Retinal pigment epithelial cell (primary cell): Measurements from ENCODE around the gene MCM9.

Experiments used
- DNase-seq: peaks from one replicate; pipeline ENCODE4 v3.0.0-alpha.2; 2010; ENCODE audit warnings: low read depth
- H3K4me3 ChIP-seq: 2 replicates; pipeline ENCODE4 v1.5.1; 2011; ENCODE audit warnings: mild to moderate bottlenecking, low read length, control low read depth, moderate library complexity
- TF ChIP-seq, protein P1 (sequence below): conservative IDR thresholded peaks from 2 replicates; pipeline ENCODE4 v1.5.1; 2011; ENCODE audit warnings: low read depth, low read length, control low read depth, inconsistent platforms

Gene MCM9

DNA sequence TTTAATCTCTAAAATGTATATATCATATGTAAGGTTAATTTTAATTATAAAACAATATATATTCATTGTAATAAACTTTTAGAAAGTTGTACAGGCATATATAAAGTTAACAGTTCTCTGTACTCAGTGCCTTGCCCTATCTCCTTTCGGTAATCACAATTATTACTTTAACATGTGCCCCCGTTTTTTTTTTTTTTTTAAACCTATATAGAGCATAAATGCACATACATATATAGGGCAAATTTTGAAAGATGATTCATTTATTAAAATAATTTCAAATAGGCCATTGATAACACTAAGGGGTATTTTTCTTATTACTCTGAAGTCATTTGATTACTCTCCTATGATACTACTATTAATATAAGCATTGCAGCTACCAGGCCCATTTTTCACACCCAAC is 39.1 kb downstream of the MCM9 start:
- peak overlapping the region; percentile 68 for H3K4me3 ChIP-seq
- DNase-seq = no peak
- TF ChIP-seq, protein P1, sequence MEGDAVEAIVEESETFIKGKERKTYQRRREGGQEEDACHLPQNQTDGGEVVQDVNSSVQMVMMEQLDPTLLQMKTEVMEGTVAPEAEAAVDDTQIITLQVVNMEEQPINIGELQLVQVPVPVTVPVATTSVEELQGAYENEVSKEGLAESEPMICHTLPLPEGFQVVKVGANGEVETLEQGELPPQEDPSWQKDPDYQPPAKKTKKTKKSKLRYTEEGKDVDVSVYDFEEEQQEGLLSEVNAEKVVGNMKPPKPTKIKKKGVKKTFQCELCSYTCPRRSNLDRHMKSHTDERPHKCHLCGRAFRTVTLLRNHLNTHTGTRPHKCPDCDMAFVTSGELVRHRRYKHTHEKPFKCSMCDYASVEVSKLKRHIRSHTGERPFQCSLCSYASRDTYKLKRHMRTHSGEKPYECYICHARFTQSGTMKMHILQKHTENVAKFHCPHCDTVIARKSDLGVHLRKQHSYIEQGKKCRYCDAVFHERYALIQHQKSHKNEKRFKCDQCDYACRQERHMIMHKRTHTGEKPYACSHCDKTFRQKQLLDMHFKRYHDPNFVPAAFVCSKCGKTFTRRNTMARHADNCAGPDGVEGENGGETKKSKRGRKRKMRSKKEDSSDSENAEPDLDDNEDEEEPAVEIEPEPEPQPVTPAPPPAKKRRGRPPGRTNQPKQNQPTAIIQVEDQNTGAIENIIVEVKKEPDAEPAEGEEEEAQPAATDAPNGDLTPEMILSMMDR = no peak

DNA sequence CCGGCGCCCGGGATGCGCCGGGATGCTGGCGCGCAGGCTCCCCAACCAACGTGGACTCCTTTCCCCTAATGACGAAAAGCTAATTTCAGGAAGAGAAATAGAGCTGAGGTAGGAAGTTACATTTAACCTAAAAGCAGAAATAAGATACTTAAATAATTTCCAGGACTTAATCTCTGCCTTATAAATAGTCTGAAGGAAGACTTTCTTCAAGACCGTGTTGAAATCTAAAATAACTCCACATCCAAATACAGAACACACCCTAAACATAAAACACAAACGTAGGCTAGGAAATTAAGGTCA is 39.7 kb downstream of the MCM9 start:
- TF ChIP-seq, protein P1 = no peak
- H3K4me3 ChIP-seq = peak overlapping the region; percentile 68
- no peak for DNase-seq

DNA sequence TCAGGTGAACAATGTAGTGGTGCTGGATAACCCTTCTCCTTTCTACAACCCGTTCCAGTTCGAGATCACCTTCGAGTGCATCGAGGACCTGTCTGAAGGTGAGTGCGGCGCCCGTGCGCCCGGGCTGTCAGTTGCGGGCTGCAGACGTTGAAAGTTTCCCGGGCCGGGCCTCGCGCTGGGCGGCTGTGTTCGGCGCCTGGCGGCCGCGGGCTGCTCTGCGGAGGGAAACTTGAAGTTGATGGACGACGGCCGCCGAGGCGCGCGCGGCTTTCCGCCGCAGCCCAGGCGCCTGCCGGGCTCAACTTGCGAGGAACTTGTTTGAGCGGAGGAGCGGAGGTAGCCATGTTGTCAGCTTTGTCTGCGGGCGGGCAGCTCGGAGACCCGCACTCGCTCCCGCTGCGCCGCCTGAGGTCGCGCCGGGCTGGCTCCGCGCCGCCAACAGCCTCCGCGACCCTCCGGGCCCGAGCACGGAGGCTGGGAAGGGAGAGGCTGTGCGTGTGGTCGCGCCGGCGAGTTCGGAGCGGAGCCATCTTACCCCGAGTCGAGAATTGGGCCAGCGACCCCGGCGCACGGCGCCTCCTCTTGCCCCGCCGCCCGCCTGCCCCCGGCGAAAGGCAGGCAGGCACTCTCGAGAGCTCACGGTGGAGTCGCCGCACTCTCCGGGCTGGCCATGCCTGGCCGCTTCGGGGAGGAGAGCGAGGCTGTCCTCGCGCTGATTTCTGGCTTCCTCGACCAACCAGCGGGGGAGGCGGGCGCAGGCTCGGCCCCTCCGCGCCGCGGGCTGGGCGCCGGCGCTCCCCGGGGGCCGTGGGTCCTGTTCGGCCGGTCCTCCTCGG is 40.3 kb downstream of the MCM9 start:
- TF ChIP-seq, protein P1 = no peak
- peak overlapping the region; percentile 68 for H3K4me3 ChIP-seq
- DNase-seq = no peak

DNA sequence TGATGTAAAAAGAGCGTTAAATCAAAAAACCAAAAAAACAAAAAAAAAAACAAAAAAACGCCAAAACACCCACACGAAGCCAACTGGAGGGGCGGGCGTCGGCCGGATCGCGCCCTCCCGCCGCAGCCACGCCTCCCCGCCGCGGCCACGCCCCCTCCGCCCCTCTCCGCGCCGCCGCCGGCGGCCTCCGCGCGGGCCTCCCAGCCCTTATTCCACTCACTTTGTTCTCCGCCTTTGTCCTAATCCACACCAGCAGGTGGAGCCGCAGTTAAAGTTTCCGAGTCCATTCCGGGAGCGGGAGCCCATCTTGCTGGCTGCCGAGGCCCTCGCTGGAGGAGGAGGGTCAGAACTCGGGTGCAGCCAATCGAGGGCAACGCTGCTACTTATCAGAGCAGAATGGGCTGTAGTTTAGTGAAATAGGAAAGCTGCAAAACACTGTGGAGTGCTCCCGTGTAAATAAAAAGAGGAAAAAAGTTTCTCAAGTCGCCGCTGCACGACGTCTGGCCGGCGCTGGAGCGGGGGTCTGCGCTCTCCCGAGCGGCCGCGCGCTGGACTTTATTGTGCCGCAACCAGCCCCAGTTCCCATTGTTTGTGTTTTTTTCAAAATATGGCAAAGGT is 41.0 kb downstream of the MCM9 start, which contains the start of gene ASF1A:
Gene ASF1A (plus strand): TSS at position 346 of the 618 bp plus-strand sequence. CDS start 262 bp downstream, at position 608.
- H3K4me3 ChIP-seq = peak within 1 kb of the TSS; percentile 82
- peak; percentile 95 for DNase-seq
- TF ChIP-seq, protein P1 = peak; percentile 62

DNA sequence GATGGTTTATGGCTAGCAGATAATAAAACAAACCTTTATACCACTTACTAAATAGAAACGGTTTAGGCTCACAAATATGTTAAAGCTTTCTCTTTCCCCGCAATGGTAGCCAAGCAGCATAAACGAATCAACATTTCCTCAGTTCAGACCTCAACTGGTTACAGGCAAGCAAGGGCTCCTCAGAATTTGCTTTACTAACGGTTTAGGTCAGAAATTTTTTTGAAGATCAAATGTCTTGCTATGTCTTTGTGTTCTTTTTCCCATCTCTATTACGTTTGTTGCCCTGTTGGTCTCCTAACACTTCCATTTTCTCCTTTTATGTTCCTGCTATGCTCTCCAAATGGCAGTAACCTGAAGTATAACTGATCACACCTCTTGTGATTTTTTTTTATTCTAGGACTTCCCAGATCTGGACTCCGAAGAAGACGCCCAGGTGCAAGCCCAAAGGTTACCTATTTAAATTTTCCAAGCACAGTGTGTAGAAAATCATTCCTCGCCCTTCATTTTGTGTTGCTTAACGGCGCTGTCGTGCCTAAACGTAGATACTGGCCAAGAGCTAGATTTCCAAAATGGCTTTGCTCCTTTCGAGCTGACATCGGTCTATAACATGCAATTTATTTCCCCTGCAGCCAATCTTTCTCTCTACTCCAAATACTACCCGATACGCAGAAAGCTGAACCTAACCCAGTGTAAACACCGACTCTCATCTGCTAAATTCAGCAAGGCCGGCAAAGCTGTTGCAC is 41.7 kb downstream of the MCM9 start:
- TF ChIP-seq, protein P1 = no peak
- no peak for DNase-seq
- H3K4me3 ChIP-seq = peak overlapping the region; percentile 82

DNA sequence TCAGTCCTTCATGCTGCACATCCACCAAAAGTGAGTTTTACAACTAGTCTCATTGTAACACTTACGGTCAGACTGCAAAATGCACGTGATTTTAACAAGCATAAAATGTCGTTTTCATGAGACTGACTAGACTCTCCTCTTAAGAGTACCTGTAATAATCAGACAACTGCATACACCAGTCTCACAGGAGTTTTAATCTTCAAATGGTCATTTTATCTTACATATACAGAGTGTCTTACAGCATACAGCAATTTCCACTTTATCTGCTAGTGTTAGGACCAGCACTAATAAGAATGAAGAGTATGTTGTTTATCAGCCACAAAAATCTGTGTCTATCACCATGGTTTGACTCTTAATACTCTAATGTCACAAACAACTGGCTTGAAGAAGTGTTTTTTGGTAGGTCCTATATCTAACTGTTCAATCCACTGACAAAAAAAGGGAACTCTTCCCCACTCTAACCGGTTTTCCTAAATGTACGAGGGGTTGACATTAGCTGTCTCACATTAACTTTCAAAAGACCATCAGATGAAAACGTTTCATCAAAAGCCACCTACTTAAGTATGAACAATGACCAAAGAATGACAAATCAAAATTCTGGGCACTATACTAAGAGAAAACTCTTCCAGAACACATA is 42.5 kb downstream of the MCM9 start:
- no peak for DNase-seq
- H3K4me3 ChIP-seq = peak overlapping the region; percentile 82
- TF ChIP-seq, protein P1 = no peak
